Smooth muscle cell (in vitro differentiated cells): ENCODE data around the gene DENND5B. TPM values are rescaled to one million over a fixed set of nuclear protein-coding genes. Genes with fewer than 3 reads are reported as not detected.

Experiments used
- DNase-seq: peaks from one replicate; lab custom pipeline; 2025; ENCODE audit not compliant: unreplicated experiment; lab: John Stamatoyannopoulos, UW
- H2AFZ ChIP-seq: fragments of 200-600 bp; sonication (generic); 2 replicates; pipeline ENCODE4 v1.6.0; 2016; ENCODE audit warnings: antibody characterized with exemption, low read depth, mild to moderate bottlenecking
- H3F3A ChIP-seq: fragments of 200-600 bp; sonication (generic); 2 replicates; pipeline ENCODE4 v1.6.0; 2017; ENCODE audit warnings: antibody characterized with exemption, low read depth
- H3K27ac ChIP-seq: fragments of 200-600 bp; sonication (generic); 2 replicates; pipeline ENCODE4 v1.5.1; 2016; ENCODE audit warnings: low read depth, mild to moderate bottlenecking
- H3K27me3 ChIP-seq: fragments of 200-600 bp; sonication (generic); 2 replicates; pipeline ENCODE4 v1.6.1; 2016; ENCODE audit warnings: low read depth, mild to moderate bottlenecking
- H3K36me3 ChIP-seq: fragments of 200-600 bp; sonication (generic); 2 replicates; pipeline ENCODE4 v1.5.1; 2016; ENCODE audit warnings: low read depth
- H3K4me1 ChIP-seq: fragments of 200-600 bp; sonication (generic); 2 replicates; pipeline ENCODE4 v1.5.1; 2016; ENCODE audit warnings: low read depth
- H3K4me2 ChIP-seq: fragments of 200-600 bp; sonication (generic); 2 replicates; pipeline ENCODE4 v1.6.0; 2016; ENCODE audit warnings: mild to moderate bottlenecking
- H3K4me3 ChIP-seq: fragments of 200-600 bp; sonication (generic); 2 replicates; pipeline ENCODE4 v1.5.1; 2016; ENCODE audit warnings: mild to moderate bottlenecking
- H3K79me2 ChIP-seq: fragments of 200-600 bp; sonication (generic); 2 replicates; pipeline ENCODE4 v1.6.0; 2016; ENCODE audit warnings: low read depth, mild to moderate bottlenecking
- H3K9ac ChIP-seq: fragments of 200-600 bp; sonication (generic); 2 replicates; pipeline ENCODE4 v1.6.0; 2016; ENCODE audit warnings: low read depth
- H3K9me3 ChIP-seq: fragments of 200-600 bp; sonication (generic); replicated peaks from 2 replicates; pipeline ENCODE4 v1.5.1; 2016; ENCODE audit warnings: low read depth
- H4K20me1 ChIP-seq: fragments of 200-600 bp; sonication (generic); 2 replicates; pipeline ENCODE4 v1.6.0; 2016; ENCODE audit warnings: low read depth
- WGBS: methylation state at CpG from one replicate; pipeline ENCODE4 v1.1.7; 2016; ENCODE audit warnings: low lambda C conversion rate; 5-methylcytosine and 5-hydroxymethylcytosine counted together
- polyA plus RNA-seq: library from polyadenylated mRNA; unstranded; fragments of >200 nt; fragmentation: Nextera tagmentation; extraction: Ambion mirVana; gene quantifications from 2 replicates; pipeline ENCODE4 v1.2.1, GENCODE V29; 2016
- total RNA-seq: library from RNA; depleted of rRNA; stranded (reverse); fragments of >200 nt; gene quantifications from 2 replicates; pipeline ENCODE4 v1.2.3, GENCODE V29; 2014
- TF ChIP-seq, protein P1 (sequence below): fragments of 200-600 bp; sonication (generic); IDR thresholded peaks from 2 replicates; pipeline ENCODE4 v1.5.1; 2017; ENCODE audit warnings: borderline replicate concordance, mild to moderate bottlenecking, antibody characterized with exemption; ENCODE audit not compliant: insufficient read depth, poor library complexity, severe bottlenecking

Gene DENND5B
- total and polyA plus RNA-seq, 2 experiments from 2014 or later, result 12.3 to 12.7 TPM

GRCh38 chr12:31492599-31493196, 98.2 kb downstream of the DENND5B start:
- H3K4me1 ChIP-seq, result no peaks in the 10 kb centered on the region
- no peak overlapping the region for H3K4me3 ChIP-seq
- H3K9ac ChIP-seq, result no peak overlapping the region
- H2AFZ ChIP-seq, result no peak overlapping the region
- peak overlapping the region; percentile 17 for H3K4me2 ChIP-seq
- H3K27me3 ChIP-seq, result no peaks in the 10 kb centered on the region
- WGBS, result 91% methylated on average over 2 of the region's 2 CpGs
- H3K36me3 ChIP-seq, result no peaks in the 10 kb centered on the region
- TF ChIP-seq, protein P1, sequence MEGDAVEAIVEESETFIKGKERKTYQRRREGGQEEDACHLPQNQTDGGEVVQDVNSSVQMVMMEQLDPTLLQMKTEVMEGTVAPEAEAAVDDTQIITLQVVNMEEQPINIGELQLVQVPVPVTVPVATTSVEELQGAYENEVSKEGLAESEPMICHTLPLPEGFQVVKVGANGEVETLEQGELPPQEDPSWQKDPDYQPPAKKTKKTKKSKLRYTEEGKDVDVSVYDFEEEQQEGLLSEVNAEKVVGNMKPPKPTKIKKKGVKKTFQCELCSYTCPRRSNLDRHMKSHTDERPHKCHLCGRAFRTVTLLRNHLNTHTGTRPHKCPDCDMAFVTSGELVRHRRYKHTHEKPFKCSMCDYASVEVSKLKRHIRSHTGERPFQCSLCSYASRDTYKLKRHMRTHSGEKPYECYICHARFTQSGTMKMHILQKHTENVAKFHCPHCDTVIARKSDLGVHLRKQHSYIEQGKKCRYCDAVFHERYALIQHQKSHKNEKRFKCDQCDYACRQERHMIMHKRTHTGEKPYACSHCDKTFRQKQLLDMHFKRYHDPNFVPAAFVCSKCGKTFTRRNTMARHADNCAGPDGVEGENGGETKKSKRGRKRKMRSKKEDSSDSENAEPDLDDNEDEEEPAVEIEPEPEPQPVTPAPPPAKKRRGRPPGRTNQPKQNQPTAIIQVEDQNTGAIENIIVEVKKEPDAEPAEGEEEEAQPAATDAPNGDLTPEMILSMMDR, result no peak
- DNase-seq, result no peak
- no peaks in the 10 kb centered on the region for H3K9me3 ChIP-seq
- H3K79me2 ChIP-seq, result no peaks in the 10 kb centered on the region
- no peaks in the 10 kb centered on the region for H4K20me1 ChIP-seq
- H3F3A ChIP-seq, result no peaks in the 10 kb centered on the region
- H3K27ac ChIP-seq, result no peak overlapping the region

DNA sequence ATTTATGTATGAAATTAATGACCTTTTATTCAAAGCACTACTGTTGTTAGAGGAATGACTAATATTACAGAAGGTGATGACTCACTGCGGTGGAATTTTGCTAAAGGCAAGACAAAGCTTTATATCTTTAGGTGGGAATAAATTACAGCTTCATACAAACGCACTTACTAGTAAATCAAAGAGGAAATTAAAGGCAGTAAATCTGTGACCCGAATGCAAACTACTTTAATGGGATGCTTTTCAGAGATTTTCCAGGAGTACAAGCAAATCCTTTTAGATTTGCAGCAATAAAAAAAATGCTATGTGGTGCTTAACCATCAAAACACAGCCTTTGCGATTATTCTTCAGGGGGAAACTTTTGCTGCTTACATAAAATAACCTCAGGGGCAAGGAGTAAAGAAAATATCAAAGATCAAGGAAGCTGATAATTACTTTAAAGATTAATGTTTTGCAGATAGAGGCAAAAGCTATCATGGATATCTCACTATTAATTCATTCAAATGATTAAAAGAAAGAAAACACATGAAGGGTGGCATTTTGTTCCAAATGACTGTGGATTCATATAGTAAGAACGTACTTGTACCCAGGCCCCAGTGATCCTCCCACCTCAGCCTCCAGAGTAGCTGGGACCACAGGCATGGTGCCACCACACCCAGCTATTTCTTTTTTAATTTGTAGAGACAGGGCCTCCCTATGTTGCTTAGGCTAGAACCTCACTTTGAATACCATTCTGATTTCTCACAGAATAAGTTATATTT, 98.9 kb downstream of the DENND5B start:
- no peaks in the 10 kb centered on the region for H3K9me3 ChIP-seq
- H3K79me2 ChIP-seq, result no peaks in the 10 kb centered on the region
- no peak overlapping the region for H3K9ac ChIP-seq
- H2AFZ ChIP-seq, result no peak overlapping the region
- H3F3A ChIP-seq, result no peaks in the 10 kb centered on the region
- peak overlapping the region; percentile 10 for H3K27ac ChIP-seq
- no peak for DNase-seq
- WGBS, result 46% methylated on average over 5 of the region's 5 CpGs
- peak overlapping the region; percentile 17 for H3K4me2 ChIP-seq
- no peaks in the 10 kb centered on the region for H3K27me3 ChIP-seq
- no peak overlapping the region for H3K4me3 ChIP-seq
- no peaks in the 10 kb centered on the region for H3K4me1 ChIP-seq
- H4K20me1 ChIP-seq, result no peaks in the 10 kb centered on the region
- TF ChIP-seq, protein P1, result no peak
- H3K36me3 ChIP-seq, result no peaks in the 10 kb centered on the region

- H3K9ac ChIP-seq, result no peak overlapping the region
- TF ChIP-seq, protein P1, result no peak
- H3F3A ChIP-seq, result no peaks in the 10 kb centered on the region
- H3K27me3 ChIP-seq, result no peaks in the 10 kb centered on the region
- no peak for DNase-seq
- H2AFZ ChIP-seq, result no peak overlapping the region
- H4K20me1 ChIP-seq, result no peaks in the 10 kb centered on the region
- peak overlapping the region; percentile 17 for H3K4me2 ChIP-seq
- H3K4me1 ChIP-seq, result no peaks in the 10 kb centered on the region
- no peaks in the 10 kb centered on the region for H3K36me3 ChIP-seq
- no peak overlapping the region for H3K4me3 ChIP-seq
- 91% methylated on average over 5 of the region's 5 CpGs for WGBS
- no peak overlapping the region for H3K27ac ChIP-seq
- H3K9me3 ChIP-seq, result no peaks in the 10 kb centered on the region
- H3K79me2 ChIP-seq, result no peaks in the 10 kb centered on the region
Measured at GRCh38 chr12:31491241-31491794, 99.6 kb downstream of the DENND5B start.
